ENCODE measurements around the gene NKAPD1.

- TF ChIP-seq SMC3 (IDR thresholded peaks at IDR 0.05; ENCODE audit: low read depth, low read length) (no peak), CTCF (IDR thresholded peaks at IDR 0.05) (no peak), YY1 (IDR thresholded peaks at IDR 0.05; ENCODE audit: low read depth) (no peak), GATA2 (CRISPR knock-in tag; IDR thresholded peaks at IDR 0.05) (no peak), EZH2phosphoT487 (IDR thresholded peaks at IDR 0.05; ENCODE audit: borderline replicate concordance, low read depth) (no peak), RAD21 (IDR thresholded peaks at IDR 0.05; ENCODE audit: low read length) (no peak)
- TF ChIP-seq, protein P1, sequence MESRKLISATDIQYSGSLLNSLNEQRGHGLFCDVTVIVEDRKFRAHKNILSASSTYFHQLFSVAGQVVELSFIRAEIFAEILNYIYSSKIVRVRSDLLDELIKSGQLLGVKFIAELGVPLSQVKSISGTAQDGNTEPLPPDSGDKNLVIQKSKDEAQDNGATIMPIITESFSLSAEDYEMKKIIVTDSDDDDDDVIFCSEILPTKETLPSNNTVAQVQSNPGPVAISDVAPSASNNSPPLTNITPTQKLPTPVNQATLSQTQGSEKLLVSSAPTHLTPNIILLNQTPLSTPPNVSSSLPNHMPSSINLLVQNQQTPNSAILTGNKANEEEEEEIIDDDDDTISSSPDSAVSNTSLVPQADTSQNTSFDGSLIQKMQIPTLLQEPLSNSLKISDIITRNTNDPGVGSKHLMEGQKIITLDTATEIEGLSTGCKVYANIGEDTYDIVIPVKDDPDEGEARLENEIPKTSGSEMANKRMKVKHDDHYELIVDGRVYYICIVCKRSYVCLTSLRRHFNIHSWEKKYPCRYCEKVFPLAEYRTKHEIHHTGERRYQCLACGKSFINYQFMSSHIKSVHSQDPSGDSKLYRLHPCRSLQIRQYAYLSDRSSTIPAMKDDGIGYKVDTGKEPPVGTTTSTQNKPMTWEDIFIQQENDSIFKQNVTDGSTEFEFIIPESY (IDR thresholded peaks at IDR 0.05; ENCODE audit: borderline replicate concordance, low read depth) = no peak
Observed at GRCh38 chr11:112044961-112045360, 29.1 kb upstream of the NKAPD1 start.
